ENCODE results near the gene ZNF595. TPM values are rescaled to one million over a fixed set of nuclear protein-coding genes. Genes with fewer than 3 reads are reported as not detected.

Gene ZNF595
- total and polyA plus RNA-seq, 11 donors, result 2.7 to 12.9 (median 7.1) TPM

- WGBS, 4 donors, result 63 to 83% (median 74%) methylated on average over 1 of the region's 1 CpG
- no peak for ATAC-seq
Observed at GRCh38 chr4:112771-113170, 59.6 kb downstream of the ZNF595 start.

GRCh38 chr4:113732-114131 lies 60.6 kb downstream of the ZNF595 start:
- WGBS, 4 donors, result 80 to 89% (median 87%) methylated on average over 2 of the region's 2 CpGs

More at GRCh38 chr4:112771-113170, 59.6 kb downstream of the ZNF595 start:
- Histone ChIP-seq H3K9me3 (peaks cover 0 to 16% (median 0%) of the 10 kb centered on the region in 12 donors), H3K27ac (no peak overlapping the region), H3K36me3 (no peaks in the 10 kb centered on the region), H3K4me3 (no peak overlapping the region), H3K27me3 (peaks cover 12 to 41% (median 19%) of the 10 kb centered on the region in 9 donors), H3K4me1 (peaks cover 0 to 4% (median 0%) of the 10 kb centered on the region in 12 donors)
- TF ChIP-seq POLR2A (IDR thresholded peaks at IDR 0.05) (no peak), CTCF (IDR thresholded peaks at IDR 0.05) (no peak)
- no peak for DNase-seq
- intact Hi-C loops (cut with DNase I), result no loop called here

GRCh38 chr4:114149-114548 lies 61.0 kb downstream of the ZNF595 start:
- DNase-seq (no peak), ATAC-seq (no peak)
- H3K36me3 ChIP-seq, result no peaks in the 10 kb centered on the region
- intact Hi-C loops (cut with DNase I), result no loop called here
- H3K4me1 ChIP-seq, result no peaks in the 10 kb centered on the region
- H3K27me3 ChIP-seq, result peaks cover under 1 to 27% (median 5%) of the 10 kb centered on the region in 9 donors
- H3K4me3 ChIP-seq, result no peak overlapping the region
- H3K27ac ChIP-seq, result no peak overlapping the region
- TF ChIP-seq CTCF (IDR thresholded peaks at IDR 0.05) (no peak), POLR2A (IDR thresholded peaks at IDR 0.05) (no peak)
- H3K9me3 ChIP-seq, result peaks cover 0 to 19% (median 0%) of the 10 kb centered on the region in 12 donors

More at GRCh38 chr4:113732-114131, 60.6 kb downstream of the ZNF595 start:
- DNase-seq (no peak), ATAC-seq (no peak)
- Histone ChIP-seq H3K4me1 (no peaks in the 10 kb centered on the region), H3K27me3 (peaks cover 5 to 32% (median 9%) of the 10 kb centered on the region in 9 donors), H3K4me3 (no peak overlapping the region), H3K9me3 (peaks cover 0 to 16% (median 0%) of the 10 kb centered on the region in 12 donors), H3K27ac (no peak overlapping the region), H3K36me3 (no peaks in the 10 kb centered on the region)
- no peak for TF ChIP-seq POLR2A (IDR thresholded peaks at IDR 0.05)
- intact Hi-C loops (cut with DNase I), result no loop called here

- H3K27me3 ChIP-seq, result peaks cover 0 to 4% (median 0%) of the 10 kb centered on the region in 9 donors
- 86 to 94% (median 92%) methylated on average over 1 of the region's 1 CpG for WGBS, 4 donors
- H3K36me3 ChIP-seq, result no peaks in the 10 kb centered on the region
- ATAC-seq (no peak), DNase-seq (no peak)
- intact Hi-C loops (cut with DNase I), result no loop called here
- TF ChIP-seq POLR2A (IDR thresholded peaks at IDR 0.05) (no peak), CTCF (IDR thresholded peaks at IDR 0.05) (no peak)
- H3K4me1 ChIP-seq, result no peaks in the 10 kb centered on the region
- no peak overlapping the region for H3K27ac ChIP-seq
- peaks cover 0 to 18% (median 0%) of the 10 kb centered on the region in 12 donors for H3K9me3 ChIP-seq
- no peak overlapping the region for H3K4me3 ChIP-seq
Observed at GRCh38 chr4:116499-116898, 63.4 kb downstream of the ZNF595 start.

- 72 to 82% (median 75%) methylated on average over 5 of the region's 5 CpGs for whole genome bisulfite sequencing, 4 donors
- Histone ChIP-seq H3K27ac (no peak overlapping the region), H3K9me3 (peaks cover 0 to 30% (median 0%) of the 10 kb centered on the region in 12 donors), H3K36me3 (no peaks in the 10 kb centered on the region), H3K4me1 (peaks cover 0 to 9% (median 3%) of the 10 kb centered on the region in 12 donors), H3K27me3 (no peaks in the 10 kb centered on the region), H3K4me3 (no peak overlapping the region)
- ATAC-seq, result no peak
- intact Hi-C loops (cut with DNase I), result loop anchor here in 1 of 10 donors (5.0 kb wide), 1 partner anchor 92 kb away; no protein-coding TSS in a partner anchor
- DNase-seq, result no peak
- no peak for TF ChIP-seq POLR2A (IDR thresholded peaks at IDR 0.05)
- no peak for TF ChIP-seq CTCF (IDR thresholded peaks at IDR 0.05)
Observed at GRCh38 chr4:120616-121015, 67.5 kb downstream of the ZNF595 start.
